Measurements from ENCODE around the gene SLC39A11.
"Not testable (repeated sequence)": the region's sequence is repeated elsewhere in the genome, so short reads cannot be mapped to it uniquely, and the experiment has no call there.

Gene SLC39A11

GRCh38 chr17:72775919-72776318 is 316.6 kb downstream of the SLC39A11 start:
- Histone ChIP-seq H3K9ac (no peak overlapping the region), H3K79me2 (ENCODE audit: insufficient read depth, low read depth) (no peaks in the 10 kb centered on the region), H3K4me3 (IDR thresholded peaks at IDR 0.05; ENCODE audit: insufficient read depth, low read depth, low read length) (no peak overlapping the region), H3K4me1 (ENCODE audit: low read depth, poor library complexity, severe bottlenecking) (no peaks in the 10 kb centered on the region), H4K20me1 (ENCODE audit: insufficient read depth) (no peaks in the 10 kb centered on the region), H3K36me3 (ENCODE audit: insufficient read depth) (no peaks in the 10 kb centered on the region), H2AFZ (ENCODE audit: low read depth) (no peak overlapping the region), H3K4me2 (no peak overlapping the region), H3K27me3 (ENCODE audit: insufficient read depth, low read depth) (no peaks in the 10 kb centered on the region), H3K27ac (no peak overlapping the region)
- no peak for TF ChIP-seq CTCF (conservative IDR thresholded peaks at IDR 0.05; ENCODE audit: low read depth, low read length)

GRCh38 chr17:72775237-72775636 is 317.3 kb downstream of the SLC39A11 start:
- no peak overlapping the region for H3K9ac ChIP-seq
- no peak overlapping the region for H3K4me2 ChIP-seq
- no peak overlapping the region for H3K4me3 ChIP-seq (IDR thresholded peaks at IDR 0.05; ENCODE audit: insufficient read depth, low read depth, low read length)
- H3K27me3 ChIP-seq (ENCODE audit: insufficient read depth, low read depth), result no peaks in the 10 kb centered on the region
- H3K36me3 ChIP-seq (ENCODE audit: insufficient read depth), result no peaks in the 10 kb centered on the region
- H3K79me2 ChIP-seq (ENCODE audit: insufficient read depth, low read depth), result no peaks in the 10 kb centered on the region
- H2AFZ ChIP-seq (ENCODE audit: low read depth), result no peak overlapping the region
- H4K20me1 ChIP-seq (ENCODE audit: insufficient read depth), result no peaks in the 10 kb centered on the region
- H3K4me1 ChIP-seq (ENCODE audit: low read depth, poor library complexity, severe bottlenecking), result no peaks in the 10 kb centered on the region
- no peak for TF ChIP-seq CTCF (conservative IDR thresholded peaks at IDR 0.05; ENCODE audit: low read depth, low read length)
- H3K27ac ChIP-seq, result no peak overlapping the region

GRCh38 chr17:72774236-72774635 is 318.3 kb downstream of the SLC39A11 start:
- Histone ChIP-seq H3K79me2 (ENCODE audit: insufficient read depth, low read depth) (no peaks in the 10 kb centered on the region), H3K9ac (no peak overlapping the region), H3K4me2 (no peak overlapping the region), H2AFZ (ENCODE audit: low read depth) (no peak overlapping the region), H3K4me3 (IDR thresholded peaks at IDR 0.05; ENCODE audit: insufficient read depth, low read depth, low read length) (no peak overlapping the region), H3K27me3 (ENCODE audit: insufficient read depth, low read depth) (no peaks in the 10 kb centered on the region), H3K27ac (no peak overlapping the region), H4K20me1 (ENCODE audit: insufficient read depth) (no peaks in the 10 kb centered on the region), H3K4me1 (ENCODE audit: low read depth, poor library complexity, severe bottlenecking) (no peaks in the 10 kb centered on the region), H3K36me3 (ENCODE audit: insufficient read depth) (no peaks in the 10 kb centered on the region)
- no peak for TF ChIP-seq CTCF (conservative IDR thresholded peaks at IDR 0.05; ENCODE audit: low read depth, low read length)

- H3K4me1 ChIP-seq (ENCODE audit: low read depth, poor library complexity, severe bottlenecking); H3K36me3 ChIP-seq (ENCODE audit: insufficient read depth); H2AFZ ChIP-seq (ENCODE audit: low read depth); H3K4me2 ChIP-seq; H3K4me3 ChIP-seq (IDR thresholded peaks at IDR 0.05; ENCODE audit: insufficient read depth, low read depth, low read length); H3K27me3 ChIP-seq (ENCODE audit: insufficient read depth, low read depth); H4K20me1 ChIP-seq (ENCODE audit: insufficient read depth); H3K79me2 ChIP-seq (ENCODE audit: insufficient read depth, low read depth); H3K27ac ChIP-seq; H3K9ac ChIP-seq: not testable (repeated sequence)
These were observed 319.3 kb downstream of the SLC39A11 start for GRCh38 chr17:72773225-72773624.

- H4K20me1 ChIP-seq (ENCODE audit: insufficient read depth), result no peaks in the 10 kb centered on the region
- H2AFZ ChIP-seq (ENCODE audit: low read depth), result no peak overlapping the region
- H3K79me2 ChIP-seq (ENCODE audit: insufficient read depth, low read depth), result no peaks in the 10 kb centered on the region
- H3K27ac ChIP-seq, result no peak overlapping the region
- no peaks in the 10 kb centered on the region for H3K36me3 ChIP-seq (ENCODE audit: insufficient read depth)
- no peaks in the 10 kb centered on the region for H3K4me1 ChIP-seq (ENCODE audit: low read depth, poor library complexity, severe bottlenecking)
- no peak overlapping the region for H3K9ac ChIP-seq
- no peaks in the 10 kb centered on the region for H3K27me3 ChIP-seq (ENCODE audit: insufficient read depth, low read depth)
- H3K4me3 ChIP-seq (IDR thresholded peaks at IDR 0.05; ENCODE audit: insufficient read depth, low read depth, low read length), result no peak overlapping the region
- no peak for TF ChIP-seq CTCF (conservative IDR thresholded peaks at IDR 0.05; ENCODE audit: low read depth, low read length)
- H3K4me2 ChIP-seq, result no peak overlapping the region
These were observed 320.1 kb downstream of the SLC39A11 start for GRCh38 chr17:72772331-72772821.
